Stimulated activated CD4-positive, alpha-beta T cell treated with anti-CD3 and anti-CD28 coated beads, TNF-alpha, amount 100 ng/mL, for 24 hours (primary cell): Measurements from ENCODE around the gene TMEM169.
"Not testable (repeated sequence)": the region's sequence is repeated elsewhere in the genome, so short reads cannot be mapped to it uniquely, and the experiment has no call there.

Source experiments
- DNase-seq, 3 experiments: peaks; one replicate each; pipeline ENCODE4 v3.0.0-alpha.2; 2020; ENCODE audit warnings: low read depth in 3 of 3

TMEM169 gene

GRCh38 chr2:216131175-216131926, 49.6 kb downstream of the TMEM169 start:
- DNase-seq: no peak

DNA sequence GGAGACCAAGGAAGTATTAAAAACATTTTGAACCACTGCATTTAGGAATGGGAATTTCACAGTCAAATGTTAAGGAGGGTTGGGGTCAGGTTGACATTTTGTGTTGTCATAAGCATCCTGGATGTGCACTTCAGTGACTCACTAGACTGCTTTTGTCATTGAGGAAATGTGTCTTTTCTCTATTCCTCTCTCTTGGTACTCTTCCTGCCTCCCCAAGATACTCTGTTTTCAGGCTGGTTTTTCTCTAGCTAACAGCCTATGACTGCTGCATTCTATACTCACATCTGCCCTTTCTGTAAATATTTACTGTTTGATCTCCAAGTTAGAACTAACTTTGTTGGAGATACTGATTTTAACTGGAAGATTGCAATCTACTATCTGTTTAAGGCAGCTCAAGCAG, 50.9 kb downstream of the TMEM169 start:
- no peak for DNase-seq

DNA sequence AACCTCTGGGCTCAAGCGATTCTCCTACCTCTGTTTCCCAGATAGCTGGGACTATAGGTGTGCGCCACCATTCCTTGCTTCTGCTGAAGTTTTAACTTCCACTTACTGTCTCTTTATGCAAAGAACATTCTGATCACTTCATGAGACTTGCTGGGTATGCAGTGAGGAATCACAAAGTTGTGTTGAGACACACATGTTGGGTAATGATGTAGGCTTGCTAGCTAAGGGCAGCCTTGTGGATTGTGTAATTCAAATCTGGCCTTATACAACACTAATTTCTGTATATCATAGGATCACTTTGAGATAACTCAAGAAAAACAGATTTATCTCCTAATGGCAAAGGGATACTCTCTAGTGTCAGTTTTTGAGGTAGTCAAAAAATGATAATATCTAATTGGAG, 51.7 kb downstream of the TMEM169 start:
- DNase-seq: no peak

GRCh38 chr2:216134958-216135541, 53.3 kb downstream of the TMEM169 start:
- no peak for DNase-seq

DNA sequence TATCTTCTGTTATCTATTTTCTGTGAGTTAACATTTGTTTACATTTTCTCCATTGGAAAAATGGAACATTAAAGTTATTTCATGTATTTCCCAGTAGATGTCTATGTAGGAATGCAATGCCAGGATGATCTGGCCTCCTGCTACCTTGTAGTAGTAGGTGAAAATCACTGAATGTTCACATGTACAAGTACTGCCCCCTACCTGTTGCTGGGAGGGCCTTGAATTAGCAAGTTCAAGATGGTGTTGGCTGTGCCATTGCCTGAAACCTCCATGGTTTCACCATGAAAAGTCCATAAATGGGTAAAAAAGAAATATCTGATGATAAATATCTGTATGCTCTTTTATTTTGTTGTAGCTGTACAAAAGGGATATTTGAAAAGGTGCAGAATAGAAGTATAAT, 58.2 kb downstream of the TMEM169 start:
- DNase-seq: no peak

- DNase-seq: not testable (repeated sequence)
Measured at GRCh38 chr2:216141516-216141915, 59.8 kb downstream of the TMEM169 start.

- DNase-seq: no peak
Measured at GRCh38 chr2:216142540-216142939, 60.8 kb downstream of the TMEM169 start.

DNA sequence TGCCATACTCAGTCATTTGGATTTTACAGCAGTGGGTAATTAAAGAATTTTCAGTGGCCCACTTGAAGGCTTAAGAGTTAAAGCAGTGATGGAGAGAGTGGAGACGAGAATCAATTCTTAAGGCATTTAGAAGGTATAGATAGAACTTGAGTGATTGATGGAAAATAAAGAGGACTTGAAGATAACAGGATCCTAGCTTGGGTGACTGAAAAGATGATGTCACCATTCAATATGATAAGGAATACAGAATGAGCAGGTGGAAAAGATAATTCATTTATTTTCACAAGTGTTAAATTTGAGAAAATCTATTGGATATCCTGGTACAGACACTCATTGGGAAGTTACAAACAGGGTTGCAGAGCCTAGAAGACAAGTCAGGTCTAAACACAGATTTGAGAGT, 62.7 kb downstream of the TMEM169 start:
- no peak for DNase-seq

GRCh38 chr2:216144857-216145256, 63.1 kb downstream of the TMEM169 start:
- no peak for DNase-seq

GRCh38 chr2:216146573-216146972, 64.9 kb downstream of the TMEM169 start:
- no peak for DNase-seq

DNA sequence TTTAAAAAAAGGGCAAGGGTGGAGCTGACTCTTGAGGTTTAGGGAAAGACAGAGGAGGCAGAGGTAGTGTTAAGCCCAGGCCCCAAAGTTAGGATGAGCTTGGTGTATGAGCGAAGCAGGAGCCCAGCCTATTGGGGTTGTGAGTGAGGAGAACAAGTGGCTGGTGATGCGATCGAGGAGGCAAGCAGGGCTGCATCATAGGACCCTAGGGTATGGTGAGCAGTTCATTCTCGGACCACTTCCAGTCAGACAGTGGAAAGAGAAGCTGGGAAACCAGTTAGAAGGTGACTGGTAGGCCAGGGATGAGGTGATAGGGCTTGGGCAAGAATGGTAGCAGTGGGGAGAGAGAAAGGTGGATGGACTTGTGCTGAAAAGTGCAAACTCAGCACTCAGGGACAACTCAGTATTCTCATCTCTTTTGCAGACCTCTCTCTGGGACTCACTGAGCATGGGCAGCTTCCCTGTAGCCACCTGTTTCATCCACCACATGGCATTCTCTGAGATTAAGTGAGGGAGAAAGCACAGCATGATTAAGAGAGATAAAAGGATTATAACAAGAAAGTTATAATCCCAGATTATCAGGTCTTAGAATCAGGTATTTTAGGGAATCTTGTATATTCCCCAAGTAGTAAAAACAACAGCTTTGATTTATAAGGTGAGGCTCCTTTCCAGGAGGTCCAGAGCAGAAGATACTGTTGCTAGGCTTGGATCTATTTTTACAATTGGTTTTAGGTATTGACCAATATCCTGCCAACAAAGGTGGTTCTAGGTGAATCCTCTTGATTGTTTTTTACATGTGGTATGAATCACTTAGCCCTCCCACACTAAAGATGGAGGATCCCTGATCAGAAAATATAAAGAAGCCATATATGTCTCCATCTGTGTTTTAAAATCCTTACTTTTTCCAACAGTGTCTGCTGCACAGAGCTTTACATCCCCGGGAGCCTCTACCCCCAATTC, 65.7 kb downstream of the TMEM169 start:
- no peak for DNase-seq

GRCh38 chr2:216148983-216149382, 67.3 kb downstream of the TMEM169 start:
- no peak for DNase-seq

GRCh38 chr2:216149741-216150140, 68.0 kb downstream of the TMEM169 start:
- DNase-seq: no peak

- no peak for DNase-seq
Measured at GRCh38 chr2:216151313-216152025, 69.8 kb downstream of the TMEM169 start.
